WTC11 (cell line): ENCODE results near the gene CGB5. TPM values are rescaled to one million over a fixed set of nuclear protein-coding genes. Genes with fewer than 3 reads are reported as not detected.

Source experiments
- ATAC-seq: fragments of 200-7000 bp; cut with Tn5 transposase; 2 replicates; pipeline ENCODE4 v1.10.0; 2021; ENCODE audit warnings: mild to moderate bottlenecking, moderate library complexity
- CTCF ChIA-PET: fragments of 300-600 bp; sonication (Branson Sonifier 250); formaldehyde crosslinking; loops from one replicate; lab custom pipeline; 2021; ENCODE audit warnings: antibody characterized with exemption; lab: Charles Lee
- POLR2A ChIA-PET: fragments of 350-600 bp; sonication (Branson Sonifier 250); formaldehyde crosslinking; loops from one replicate; lab custom pipeline; 2021; ENCODE audit warnings: antibody characterized with exemption; lab: Charles Lee
- DNase-seq: peaks from one replicate; pipeline ENCODE4 v3.0.0; 2021; ENCODE audit warnings: low spot score
- H3K27ac Mint-ChIP-seq: 2 replicates; pipeline ENCODE4 v1.8.0; 2021; ENCODE audit warnings: mixed read lengths
- H3K27me3 Mint-ChIP-seq: 2 replicates; pipeline ENCODE4 v1.8.0; 2021; ENCODE audit warnings: low read depth, mild to moderate bottlenecking, moderate library complexity, mixed read lengths
- H3K36me3 Mint-ChIP-seq: 2 replicates; pipeline ENCODE4 v1.8.0; 2021; ENCODE audit warnings: mixed read lengths
- H3K4me1 Mint-ChIP-seq: 2 replicates; pipeline ENCODE4 v1.8.0; 2022; ENCODE audit warnings: mixed read lengths
- H3K4me3 Mint-ChIP-seq: 2 replicates; pipeline ENCODE4 v1.8.0; 2021; ENCODE audit warnings: mild to moderate bottlenecking, moderate library complexity, mixed read lengths
- H3K9me3 Mint-ChIP-seq: 2 replicates; pipeline ENCODE4 v1.8.0; 2021; ENCODE audit warnings: mixed read lengths
- EMX1 ChIP-seq: fragments of 250-450 bp; sonication (Bioruptor Pico); IDR thresholded peaks from 2 replicates; pipeline ENCODE4 v1.8.0; 2021; ENCODE audit warnings: mild to moderate bottlenecking
- GABPB1 ChIP-seq: sonication (generic); formaldehyde crosslinking; IDR thresholded peaks from 2 replicates; pipeline ENCODE4 v1.8.1; 2023; ENCODE audit warnings: mild to moderate bottlenecking, missing genetic modification reagents
- GTF2I ChIP-seq: fragments of 250-450 bp; sonication (Bioruptor Pico); conservative IDR thresholded peaks from 2 replicates; pipeline ENCODE4 v1.4.0; 2021; ENCODE audit warnings: mild to moderate bottlenecking
- JAZF1 ChIP-seq: fragments of 250-450 bp; sonication (Bioruptor Pico); IDR thresholded peaks from 2 replicates; pipeline ENCODE4 v1.9.0; 2021; ENCODE audit warnings: moderate library complexity, mild to moderate bottlenecking, inconsistent platforms
- JUN ChIP-seq: sonication (generic); formaldehyde crosslinking; IDR thresholded peaks from 2 replicates; pipeline ENCODE4 v1.8.0; 2023; ENCODE audit warnings: mild to moderate bottlenecking, missing genetic modification reagents
- NFATC4 ChIP-seq: fragments of 250-450 bp; sonication (Bioruptor Pico); IDR thresholded peaks from 2 replicates; pipeline ENCODE4 v1.9.0; 2021; ENCODE audit warnings: mild to moderate bottlenecking
- NFE2L1 ChIP-seq: sonication (generic); formaldehyde crosslinking; IDR thresholded peaks from 2 replicates; pipeline ENCODE4 v1.8.1; 2023; ENCODE audit warnings: missing genetic modification reagents
- NFYB ChIP-seq: sonication (generic); formaldehyde crosslinking; conservative IDR thresholded peaks from 2 replicates; pipeline ENCODE4 v1.8.0; 2022; ENCODE audit warnings: low read depth, missing genetic modification reagents
- NR1H2 ChIP-seq: sonication (generic); formaldehyde crosslinking; IDR thresholded peaks from 2 replicates; pipeline ENCODE4 v1.9.0; 2021; ENCODE audit warnings: mild to moderate bottlenecking, moderate library complexity, missing genetic modification reagents
- NR2C2 ChIP-seq: sonication (generic); formaldehyde crosslinking; IDR thresholded peaks from 2 replicates; pipeline ENCODE4 v1.8.0; 2022; ENCODE audit warnings: mild to moderate bottlenecking, missing genetic modification reagents
- SMAD3 ChIP-seq: sonication (generic); formaldehyde crosslinking; IDR thresholded peaks from 2 replicates; pipeline ENCODE4 v1.8.0; 2022; ENCODE audit warnings: missing genetic modification reagents, mild to moderate bottlenecking, borderline replicate concordance
- TEAD1 ChIP-seq: sonication (generic); formaldehyde crosslinking; IDR thresholded peaks from 2 replicates; pipeline ENCODE4 v1.8.0; 2022; ENCODE audit warnings: mild to moderate bottlenecking, missing genetic modification reagents
- TP53 ChIP-seq: sonication (generic); formaldehyde crosslinking; IDR thresholded peaks from 2 replicates; pipeline ENCODE4 v1.8.1; 2023; ENCODE audit warnings: mild to moderate bottlenecking, missing genetic modification reagents
- ZNF263 ChIP-seq: sonication (generic); formaldehyde crosslinking; IDR thresholded peaks from 2 replicates; pipeline ENCODE4 v1.8.1; 2022; ENCODE audit warnings: low read depth, mild to moderate bottlenecking, moderate library complexity, missing genetic modification reagents
- ZNF317 ChIP-seq: sonication (generic); formaldehyde crosslinking; IDR thresholded peaks from 2 replicates; pipeline ENCODE4 v1.8.1; 2023; ENCODE audit warnings: low read depth, mild to moderate bottlenecking, moderate library complexity, missing genetic modification reagents, borderline replicate concordance
- ZNF671 ChIP-seq: fragments of 250-450 bp; sonication (Bioruptor Pico); IDR thresholded peaks from 2 replicates; pipeline ENCODE4 v1.8.0; 2021; ENCODE audit warnings: mild to moderate bottlenecking
- total RNA-seq: library from RNA; stranded (reverse); gene quantifications from 3 replicates; pipeline ENCODE4 v1.2.3, GENCODE V29; 2021
- TF ChIP-seq, protein P1 (sequence below): fragments of 250-450 bp; sonication (Bioruptor Pico); IDR thresholded peaks from 2 replicates; pipeline ENCODE4 v1.9.0; 2021; ENCODE audit warnings: mild to moderate bottlenecking, borderline replicate concordance
- TF ChIP-seq, protein P2 (sequence below): sonication (generic); formaldehyde crosslinking; IDR thresholded peaks from 2 replicates; pipeline ENCODE4 v1.8.1; 2022; ENCODE audit warnings: mild to moderate bottlenecking, moderate library complexity, missing genetic modification reagents
- TF ChIP-seq, protein P3 (sequence below): sonication (generic); formaldehyde crosslinking; IDR thresholded peaks from 2 replicates; pipeline ENCODE4 v1.8.0; 2022; ENCODE audit warnings: mild to moderate bottlenecking, missing genetic modification reagents
- TF ChIP-seq, protein P4 (sequence below): sonication (generic); formaldehyde crosslinking; IDR thresholded peaks from 2 replicates; pipeline ENCODE4 v1.8.1; 2023; ENCODE audit warnings: mild to moderate bottlenecking, missing genetic modification reagents, borderline replicate concordance
- TF ChIP-seq, protein P5 (sequence below): sonication (generic); formaldehyde crosslinking; IDR thresholded peaks from 2 replicates; pipeline ENCODE4 v1.8.1; 2023; ENCODE audit warnings: mild to moderate bottlenecking, missing genetic modification reagents, moderate library complexity
- TF ChIP-seq, protein P6 (sequence below): sonication (generic); formaldehyde crosslinking; conservative IDR thresholded peaks from 2 replicates; pipeline ENCODE4 v1.8.1; 2023; ENCODE audit warnings: mild to moderate bottlenecking, low read depth, missing genetic modification reagents, moderate library complexity
- TF ChIP-seq, protein P7 (sequence below): sonication (generic); formaldehyde crosslinking; IDR thresholded peaks from 2 replicates; pipeline ENCODE4 v1.8.0; 2022; ENCODE audit warnings: mild to moderate bottlenecking, missing genetic modification reagents

The CGB5 gene
- total RNA-seq, 1 experiment from 2014 or later = 0.35 TPM

DNA sequence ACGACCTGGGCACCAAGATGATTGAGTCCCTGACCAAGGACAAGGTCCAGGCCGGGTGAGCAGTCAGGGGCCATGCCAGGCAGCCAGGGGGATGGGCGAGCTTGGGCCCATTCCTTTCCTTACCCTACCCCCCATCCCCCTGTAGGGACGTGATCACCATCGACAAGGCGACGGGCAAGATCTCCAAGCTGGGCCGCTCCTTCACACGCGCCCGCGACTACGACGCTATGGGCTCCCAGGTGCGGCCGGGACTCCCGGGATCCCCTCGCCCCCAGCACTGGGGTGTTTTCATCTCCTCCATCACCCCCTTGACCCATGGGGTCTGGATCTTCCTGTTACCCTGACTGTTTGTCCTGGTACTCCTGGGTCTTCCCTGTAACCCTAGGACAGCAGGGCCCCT is 33.8 kb upstream of the CGB5 start (continued):
- TF ChIP-seq, protein P1, sequence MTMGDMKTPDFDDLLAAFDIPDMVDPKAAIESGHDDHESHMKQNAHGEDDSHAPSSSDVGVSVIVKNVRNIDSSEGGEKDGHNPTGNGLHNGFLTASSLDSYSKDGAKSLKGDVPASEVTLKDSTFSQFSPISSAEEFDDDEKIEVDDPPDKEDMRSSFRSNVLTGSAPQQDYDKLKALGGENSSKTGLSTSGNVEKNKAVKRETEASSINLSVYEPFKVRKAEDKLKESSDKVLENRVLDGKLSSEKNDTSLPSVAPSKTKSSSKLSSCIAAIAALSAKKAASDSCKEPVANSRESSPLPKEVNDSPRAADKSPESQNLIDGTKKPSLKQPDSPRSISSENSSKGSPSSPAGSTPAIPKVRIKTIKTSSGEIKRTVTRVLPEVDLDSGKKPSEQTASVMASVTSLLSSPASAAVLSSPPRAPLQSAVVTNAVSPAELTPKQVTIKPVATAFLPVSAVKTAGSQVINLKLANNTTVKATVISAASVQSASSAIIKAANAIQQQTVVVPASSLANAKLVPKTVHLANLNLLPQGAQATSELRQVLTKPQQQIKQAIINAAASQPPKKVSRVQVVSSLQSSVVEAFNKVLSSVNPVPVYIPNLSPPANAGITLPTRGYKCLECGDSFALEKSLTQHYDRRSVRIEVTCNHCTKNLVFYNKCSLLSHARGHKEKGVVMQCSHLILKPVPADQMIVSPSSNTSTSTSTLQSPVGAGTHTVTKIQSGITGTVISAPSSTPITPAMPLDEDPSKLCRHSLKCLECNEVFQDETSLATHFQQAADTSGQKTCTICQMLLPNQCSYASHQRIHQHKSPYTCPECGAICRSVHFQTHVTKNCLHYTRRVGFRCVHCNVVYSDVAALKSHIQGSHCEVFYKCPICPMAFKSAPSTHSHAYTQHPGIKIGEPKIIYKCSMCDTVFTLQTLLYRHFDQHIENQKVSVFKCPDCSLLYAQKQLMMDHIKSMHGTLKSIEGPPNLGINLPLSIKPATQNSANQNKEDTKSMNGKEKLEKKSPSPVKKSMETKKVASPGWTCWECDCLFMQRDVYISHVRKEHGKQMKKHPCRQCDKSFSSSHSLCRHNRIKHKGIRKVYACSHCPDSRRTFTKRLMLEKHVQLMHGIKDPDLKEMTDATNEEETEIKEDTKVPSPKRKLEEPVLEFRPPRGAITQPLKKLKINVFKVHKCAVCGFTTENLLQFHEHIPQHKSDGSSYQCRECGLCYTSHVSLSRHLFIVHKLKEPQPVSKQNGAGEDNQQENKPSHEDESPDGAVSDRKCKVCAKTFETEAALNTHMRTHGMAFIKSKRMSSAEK (CRISPR knock-in tag) = no peak
- no peak for TF ChIP-seq NFYB
- TF ChIP-seq, protein P2, sequence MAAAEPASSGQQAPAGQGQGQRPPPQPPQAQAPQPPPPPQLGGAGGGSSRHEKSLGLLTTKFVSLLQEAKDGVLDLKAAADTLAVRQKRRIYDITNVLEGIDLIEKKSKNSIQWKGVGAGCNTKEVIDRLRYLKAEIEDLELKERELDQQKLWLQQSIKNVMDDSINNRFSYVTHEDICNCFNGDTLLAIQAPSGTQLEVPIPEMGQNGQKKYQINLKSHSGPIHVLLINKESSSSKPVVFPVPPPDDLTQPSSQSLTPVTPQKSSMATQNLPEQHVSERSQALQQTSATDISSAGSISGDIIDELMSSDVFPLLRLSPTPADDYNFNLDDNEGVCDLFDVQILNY (CRISPR knock-in tag) = no peak
- TF ChIP-seq TEAD1 (CRISPR knock-in tag) = no peak
- TF ChIP-seq JAZF1 = no peak
- TF ChIP-seq, protein P3, sequence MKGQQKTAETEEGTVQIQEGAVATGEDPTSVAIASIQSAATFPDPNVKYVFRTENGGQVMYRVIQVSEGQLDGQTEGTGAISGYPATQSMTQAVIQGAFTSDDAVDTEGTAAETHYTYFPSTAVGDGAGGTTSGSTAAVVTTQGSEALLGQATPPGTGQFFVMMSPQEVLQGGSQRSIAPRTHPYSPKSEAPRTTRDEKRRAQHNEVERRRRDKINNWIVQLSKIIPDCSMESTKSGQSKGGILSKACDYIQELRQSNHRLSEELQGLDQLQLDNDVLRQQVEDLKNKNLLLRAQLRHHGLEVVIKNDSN (CRISPR knock-in tag) = no peak
- TF ChIP-seq, protein P4, sequence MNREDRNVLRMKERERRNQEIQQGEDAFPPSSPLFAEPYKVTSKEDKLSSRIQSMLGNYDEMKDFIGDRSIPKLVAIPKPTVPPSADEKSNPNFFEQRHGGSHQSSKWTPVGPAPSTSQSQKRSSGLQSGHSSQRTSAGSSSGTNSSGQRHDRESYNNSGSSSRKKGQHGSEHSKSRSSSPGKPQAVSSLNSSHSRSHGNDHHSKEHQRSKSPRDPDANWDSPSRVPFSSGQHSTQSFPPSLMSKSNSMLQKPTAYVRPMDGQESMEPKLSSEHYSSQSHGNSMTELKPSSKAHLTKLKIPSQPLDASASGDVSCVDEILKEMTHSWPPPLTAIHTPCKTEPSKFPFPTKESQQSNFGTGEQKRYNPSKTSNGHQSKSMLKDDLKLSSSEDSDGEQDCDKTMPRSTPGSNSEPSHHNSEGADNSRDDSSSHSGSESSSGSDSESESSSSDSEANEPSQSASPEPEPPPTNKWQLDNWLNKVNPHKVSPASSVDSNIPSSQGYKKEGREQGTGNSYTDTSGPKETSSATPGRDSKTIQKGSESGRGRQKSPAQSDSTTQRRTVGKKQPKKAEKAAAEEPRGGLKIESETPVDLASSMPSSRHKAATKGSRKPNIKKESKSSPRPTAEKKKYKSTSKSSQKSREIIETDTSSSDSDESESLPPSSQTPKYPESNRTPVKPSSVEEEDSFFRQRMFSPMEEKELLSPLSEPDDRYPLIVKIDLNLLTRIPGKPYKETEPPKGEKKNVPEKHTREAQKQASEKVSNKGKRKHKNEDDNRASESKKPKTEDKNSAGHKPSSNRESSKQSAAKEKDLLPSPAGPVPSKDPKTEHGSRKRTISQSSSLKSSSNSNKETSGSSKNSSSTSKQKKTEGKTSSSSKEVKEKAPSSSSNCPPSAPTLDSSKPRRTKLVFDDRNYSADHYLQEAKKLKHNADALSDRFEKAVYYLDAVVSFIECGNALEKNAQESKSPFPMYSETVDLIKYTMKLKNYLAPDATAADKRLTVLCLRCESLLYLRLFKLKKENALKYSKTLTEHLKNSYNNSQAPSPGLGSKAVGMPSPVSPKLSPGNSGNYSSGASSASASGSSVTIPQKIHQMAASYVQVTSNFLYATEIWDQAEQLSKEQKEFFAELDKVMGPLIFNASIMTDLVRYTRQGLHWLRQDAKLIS (CRISPR knock-in tag) = no peak

DNA sequence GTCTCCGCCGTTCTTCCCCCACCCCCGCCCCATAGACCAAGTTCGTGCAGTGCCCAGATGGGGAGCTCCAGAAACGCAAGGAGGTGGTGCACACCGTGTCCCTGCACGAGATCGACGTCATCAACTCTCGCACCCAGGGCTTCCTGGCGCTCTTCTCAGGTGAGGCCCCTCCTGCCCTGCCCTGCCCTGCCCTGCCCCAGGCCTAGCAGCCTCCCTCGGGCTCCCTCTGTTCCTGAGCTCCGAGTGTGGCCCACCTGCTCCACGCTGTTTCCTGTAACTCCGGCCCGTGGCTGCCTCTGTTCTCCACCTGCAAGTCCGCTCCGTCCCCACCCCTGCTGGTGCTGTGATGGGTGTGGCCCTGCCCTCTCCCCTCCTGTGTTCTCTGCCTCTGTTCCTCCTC is 33.2 kb upstream of the CGB5 start:
- Mint-ChIP-seq H3K27ac (no peak overlapping the region), H3K4me1 (no peaks in the 10 kb centered on the region), H3K36me3 (peaks cover 42% of the 10 kb centered on the region), H3K9me3 (no peaks in the 10 kb centered on the region), H3K27me3 (no peaks in the 10 kb centered on the region), H3K4me3 (no peak overlapping the region)
- ChIA-PET CTCF (interaction anchor here (1.3 to 3.4 kb wide), 3 partner anchors 10 to 87 kb away, joined by 3 to 30 read pairs (median 7); no protein-coding TSS in a partner anchor), POLR2A (no interaction called here)
- DNase-seq (no peak), ATAC-seq (no peak)
- TF ChIP-seq NR2C2 (CRISPR knock-in tag) = no peak
- TF ChIP-seq TP53 = no peak
- TF ChIP-seq ZNF671 = no peak
- no peak for TF ChIP-seq NFYB
- TF ChIP-seq NFE2L1 (CRISPR knock-in tag) = no peak
- TF ChIP-seq, protein P5, sequence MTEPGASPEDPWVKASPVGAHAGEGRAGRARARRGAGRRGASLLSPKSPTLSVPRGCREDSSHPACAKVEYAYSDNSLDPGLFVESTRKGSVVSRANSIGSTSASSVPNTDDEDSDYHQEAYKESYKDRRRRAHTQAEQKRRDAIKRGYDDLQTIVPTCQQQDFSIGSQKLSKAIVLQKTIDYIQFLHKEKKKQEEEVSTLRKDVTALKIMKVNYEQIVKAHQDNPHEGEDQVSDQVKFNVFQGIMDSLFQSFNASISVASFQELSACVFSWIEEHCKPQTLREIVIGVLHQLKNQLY = no peak
- TF ChIP-seq ZNF263 (CRISPR knock-in tag) = no peak
- no peak for TF ChIP-seq SMAD3
- TF ChIP-seq JUN (CRISPR knock-in tag) = no peak
- TF ChIP-seq NR1H2 (CRISPR knock-in tag) = no peak
- TF ChIP-seq, protein P2 (CRISPR knock-in tag) = no peak
- TF ChIP-seq GABPB1 (CRISPR knock-in tag) = no peak
- TF ChIP-seq, protein P6, sequence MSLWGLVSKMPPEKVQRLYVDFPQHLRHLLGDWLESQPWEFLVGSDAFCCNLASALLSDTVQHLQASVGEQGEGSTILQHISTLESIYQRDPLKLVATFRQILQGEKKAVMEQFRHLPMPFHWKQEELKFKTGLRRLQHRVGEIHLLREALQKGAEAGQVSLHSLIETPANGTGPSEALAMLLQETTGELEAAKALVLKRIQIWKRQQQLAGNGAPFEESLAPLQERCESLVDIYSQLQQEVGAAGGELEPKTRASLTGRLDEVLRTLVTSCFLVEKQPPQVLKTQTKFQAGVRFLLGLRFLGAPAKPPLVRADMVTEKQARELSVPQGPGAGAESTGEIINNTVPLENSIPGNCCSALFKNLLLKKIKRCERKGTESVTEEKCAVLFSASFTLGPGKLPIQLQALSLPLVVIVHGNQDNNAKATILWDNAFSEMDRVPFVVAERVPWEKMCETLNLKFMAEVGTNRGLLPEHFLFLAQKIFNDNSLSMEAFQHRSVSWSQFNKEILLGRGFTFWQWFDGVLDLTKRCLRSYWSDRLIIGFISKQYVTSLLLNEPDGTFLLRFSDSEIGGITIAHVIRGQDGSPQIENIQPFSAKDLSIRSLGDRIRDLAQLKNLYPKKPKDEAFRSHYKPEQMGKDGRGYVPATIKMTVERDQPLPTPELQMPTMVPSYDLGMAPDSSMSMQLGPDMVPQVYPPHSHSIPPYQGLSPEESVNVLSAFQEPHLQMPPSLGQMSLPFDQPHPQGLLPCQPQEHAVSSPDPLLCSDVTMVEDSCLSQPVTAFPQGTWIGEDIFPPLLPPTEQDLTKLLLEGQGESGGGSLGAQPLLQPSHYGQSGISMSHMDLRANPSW = no peak
- TF ChIP-seq, protein P7, sequence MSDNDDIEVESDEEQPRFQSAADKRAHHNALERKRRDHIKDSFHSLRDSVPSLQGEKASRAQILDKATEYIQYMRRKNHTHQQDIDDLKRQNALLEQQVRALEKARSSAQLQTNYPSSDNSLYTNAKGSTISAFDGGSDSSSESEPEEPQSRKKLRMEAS (CRISPR knock-in tag) = no peak
- no peak for TF ChIP-seq GTF2I
- TF ChIP-seq JAZF1 = no peak
- no peak for TF ChIP-seq ZNF317 (CRISPR knock-in tag)
- no peak for TF ChIP-seq NFATC4 (CRISPR knock-in tag)
- no peak for TF ChIP-seq EMX1 (CRISPR knock-in tag)
